B cell (primary cell): Measurements from ENCODE around the gene THRB. TPM values are rescaled to one million over a fixed set of nuclear protein-coding genes. Genes with fewer than 3 reads are reported as not detected.

Experiments
- ATAC-seq: fragments of 200-7000 bp; cut with Tn5 transposase; one replicate; pipeline ENCODE4 v1.10.0; 2021; ENCODE audit warnings: low read depth, mild to moderate bottlenecking, moderate number of reproducible peaks, moderate library complexity
- CTCF ChIA-PET: fragments of 350-600 bp; sonication (Branson Sonifier 250); formaldehyde crosslinking; loops from one replicate; lab custom pipeline; 2021; ENCODE audit warnings: antibody characterized with exemption, inconsistent platforms; lab: Charles Lee
- POLR2A ChIA-PET: fragments of 350-600 bp; sonication (Branson Sonifier 250); formaldehyde crosslinking; loops from one replicate; lab custom pipeline; 2021; ENCODE audit warnings: antibody characterized with exemption; lab: Charles Lee
- DNase-seq: peaks from one replicate; pipeline ENCODE4 v3.0.0; 2013
- H2AFZ ChIP-seq: 2 replicates; pipeline ENCODE4 v1.6.1; 2012; ENCODE audit warnings: mild to moderate bottlenecking, low read depth, low read length; ENCODE audit not compliant: insufficient read depth, poor library complexity, severe bottlenecking
- H3K27ac ChIP-seq, 2 donors: 1 replicate in 1 of 2; 2 replicates in 1 of 2; pipeline ENCODE4 v1.5.1; 2012 to 2013; ENCODE audit warnings: low read length in 2 of 2, mild to moderate bottlenecking in 2 of 2, moderate library complexity in 1 of 2
- H3K27me3 ChIP-seq, 4 experiments: fragments of 200-600 bp in 1 of 4; sonication (generic) in 1 of 4; replicated peaks in 1 of 4; 1 replicate in 2 of 4; 2 replicates in 2 of 4; pipeline versions ENCODE4 v1.6.1 to v1.7.0; 2013 to 2016; ENCODE audit warnings: low read length in 3 of 4, mild to moderate bottlenecking in 2 of 4, mixed read lengths in 1 of 4, moderate library complexity in 1 of 4; ENCODE audit not compliant: insufficient read depth in 4 of 4, control insufficient read depth in 3 of 4; ENCODE audit errors: control extremely low read depth in 1 of 4
- H3K36me3 ChIP-seq, 2 experiments: replicated peaks in 1 of 2; 1 replicate in 1 of 2; 2 replicates in 1 of 2; pipeline versions ENCODE4 v1.6.1 to v1.7.1; 2013; ENCODE audit warnings: low read length in 1 of 2; ENCODE audit not compliant: insufficient read depth in 2 of 2, control insufficient read depth in 1 of 2; ENCODE audit errors: control extremely low read depth in 1 of 2, extremely low read depth in 1 of 2
- H3K4me1 ChIP-seq, 2 donors: fragments of 200-600 bp in 1 of 2; sonication (generic) in 1 of 2; 1 replicate in 1 of 2; 2 replicates in 1 of 2; pipeline versions ENCODE4 v1.5.1 to v1.6.1; 2013 to 2017; ENCODE audit warnings: low read length in 2 of 2; ENCODE audit not compliant: control insufficient read depth in 2 of 2, insufficient read depth in 2 of 2
- H3K4me2 ChIP-seq: replicated peaks from 2 replicates; pipeline ENCODE3; 2012; ENCODE audit warnings: mild to moderate bottlenecking, low read depth, low read length; ENCODE audit not compliant: poor library complexity, severe bottlenecking
- H3K4me3 ChIP-seq, 5 experiments: fragments of 200-600 bp in 1 of 5; sonication (generic) in 1 of 5; 1 replicate in 3 of 5; 2 replicates in 2 of 5; pipeline versions ENCODE4 v1.5.1 to v1.7.0; 2011 to 2016; ENCODE audit warnings: low read length in 4 of 5, mild to moderate bottlenecking in 4 of 5, low read depth in 2 of 5, control low read depth in 1 of 5, moderate library complexity in 1 of 5; ENCODE audit not compliant: insufficient read depth in 1 of 5; ENCODE audit errors: control extremely low read depth in 1 of 5, extremely low read depth in 1 of 5
- H3K79me2 ChIP-seq: fragments of 200-600 bp; sonication (generic); one replicate; pipeline ENCODE4 v1.6.0; 2016; ENCODE audit warnings: low read length; ENCODE audit not compliant: control insufficient read depth, insufficient read depth
- H3K9ac ChIP-seq: fragments of 200-600 bp; sonication (generic); 2 replicates; pipeline ENCODE4 v1.6.1; 2017; ENCODE audit warnings: mild to moderate bottlenecking, low read length, moderate library complexity
- H3K9me3 ChIP-seq, 3 donors: one replicate each; pipeline versions ENCODE4 v1.6.1 to v1.7.1; 2013; ENCODE audit warnings: low read length in 2 of 3; ENCODE audit not compliant: control insufficient read depth in 2 of 3, insufficient read depth in 1 of 3; ENCODE audit errors: control extremely low read depth in 1 of 3
- H4K20me1 ChIP-seq: 2 replicates; pipeline ENCODE4 v1.6.0; 2012; ENCODE audit warnings: mild to moderate bottlenecking, low read length; ENCODE audit not compliant: insufficient read depth, control insufficient read depth, poor library complexity, severe bottlenecking
- H3K27ac Mint-ChIP-seq: one replicate; pipeline ENCODE4 v1.8.0; 2021; ENCODE audit warnings: mixed read lengths
- H3K27me3 Mint-ChIP-seq: one replicate; pipeline ENCODE4 v1.8.0; 2021; ENCODE audit warnings: mixed read lengths
- H3K4me1 Mint-ChIP-seq: one replicate; pipeline ENCODE4 v1.8.0; 2021; ENCODE audit warnings: mixed read lengths
- H3K4me3 Mint-ChIP-seq: one replicate; pipeline ENCODE4 v1.8.0; 2021; ENCODE audit warnings: mixed read lengths
- H3K9me3 Mint-ChIP-seq: one replicate; pipeline ENCODE4 v1.8.0; 2022; ENCODE audit warnings: mixed read lengths; ENCODE audit not compliant: insufficient read depth
- CTCF ChIP-seq: fragments of 200-600 bp; IDR thresholded peaks from one replicate; pipeline ENCODE4 v1.8.0; 2022; ENCODE audit warnings: antibody characterized with exemption, mild to moderate bottlenecking
- EZH2 ChIP-seq: IDR thresholded peaks from 2 replicates; pipeline ENCODE4 v1.6.1; 2012; ENCODE audit warnings: borderline replicate concordance, low read depth, mild to moderate bottlenecking, moderate library complexity, low read length; ENCODE audit not compliant: insufficient read depth, poor library complexity, severe bottlenecking
- WGBS: methylation state at CpG from one replicate; pipeline ENCODE4 v1.1.5; 2013; ENCODE audit warnings: missing lambda C conversion rate; ENCODE audit not compliant: insufficient coverage; 5-methylcytosine and 5-hydroxymethylcytosine counted together
- intact Hi-C: fragments of 100-400 bp; cut with micrococcal nuclease; formaldehyde crosslinking; loops from one replicate; pipeline ENCODE4 v1.10.0; 2022
- polyA plus RNA-seq: library from polyadenylated mRNA; depleted of rRNA; stranded (reverse); fragments of >200 nt; gene quantifications from 2 replicates; pipeline ENCODE4 v1.2.3, GENCODE V29; 2012
- total RNA-seq, 2 donors: library from RNA; stranded (reverse); fragments of 120-200 nt in 1 of 2; gene quantifications; 1 replicate in 1 of 2; 2 replicates in 1 of 2; pipeline versions ENCODE4 v1.2.3 to v1.2.4, GENCODE V29; 2013 to 2022

The THRB gene
- total and polyA plus RNA-seq, 2 donors (not counting 1 experiment from before 2014, with no cell fraction given), result 0.86 to 1.8 TPM

- CTCF ChIA-PET, result no interaction called here
- H3K27ac Mint-ChIP-seq, result no peak overlapping the region
Observed at GRCh38 chr3:24341668-24342067, 153.0 kb downstream of the THRB start.

GRCh38 chr3:24340966-24341365 lies 153.7 kb downstream of the THRB start:
- Histone ChIP-seq H3K9me3 (peaks cover 0 to 2% (median 0%) of the 10 kb centered on the region in 3 donors), H3K27me3 (no peaks in the 10 kb centered on the region), H3K4me1 (no peaks in the 10 kb centered on the region), H3K79me2 (no peaks in the 10 kb centered on the region), H3K36me3 (no peaks in the 10 kb centered on the region), H3K4me3 (no peak overlapping the region), H4K20me1 (no peaks in the 10 kb centered on the region), H3K27ac (no peak overlapping the region), H3K9ac (no peak overlapping the region), H3K4me2 (no peak overlapping the region), H2AFZ (no peak overlapping the region)
- Mint-ChIP-seq H3K9me3 (no peaks in the 10 kb centered on the region), H3K4me3 (no peak overlapping the region), H3K4me1 (no peaks in the 10 kb centered on the region), H3K27me3 (peaks cover 9% of the 10 kb centered on the region), H3K27ac (no peak overlapping the region)
- WGBS, result no CpG with 5 or more reads among the region's 4 CpGs
- ATAC-seq, result no peak
- no peak for DNase-seq
- ChIA-PET POLR2A (no interaction called here), CTCF (no interaction called here)
- intact Hi-C loops, result no loop called here
- no peak for TF ChIP-seq CTCF

More at GRCh38 chr3:24341668-24342067, 153.0 kb downstream of the THRB start:
- Histone ChIP-seq H3K9me3 (no peaks in the 10 kb centered on the region), H4K20me1 (no peaks in the 10 kb centered on the region), H3K4me1 (no peaks in the 10 kb centered on the region), H3K4me2 (no peak overlapping the region), H3K27me3 (no peaks in the 10 kb centered on the region), H3K9ac (no peak overlapping the region), H3K36me3 (no peaks in the 10 kb centered on the region), H3K4me3 (no peak overlapping the region), H3K27ac (no peak overlapping the region), H3K79me2 (no peaks in the 10 kb centered on the region), H2AFZ (no peak overlapping the region)
- H3K4me3 Mint-ChIP-seq, result no peak overlapping the region
- intact Hi-C loops, result no loop called here
- POLR2A ChIA-PET, result no interaction called here
- peaks cover 9% of the 10 kb centered on the region for H3K27me3 Mint-ChIP-seq
- ATAC-seq (no peak), DNase-seq (no peak)
- H3K4me1 Mint-ChIP-seq, result no peaks in the 10 kb centered on the region
- H3K9me3 Mint-ChIP-seq, result no peaks in the 10 kb centered on the region
- TF ChIP-seq EZH2, result no peak
- TF ChIP-seq CTCF, result no peak
